Astrocyte of the spinal cord (primary cell): ENCODE measurements around the gene ALG5.

Experiments used
- DNase-seq: peaks from one replicate; pipeline ENCODE4 v3.0.0; 2011; ENCODE audit warnings: low read depth, low spot score
- H3K4me3 ChIP-seq: 2 replicates; pipeline ENCODE4 v1.5.1; 2011; ENCODE audit warnings: low read depth, mild to moderate bottlenecking, low read length, moderate library complexity
- in situ Hi-C: cut with HindIII; loops from 2 replicates; pipeline ENCODE4 v1.10.0; 2017; ENCODE audit warnings: low sequenced_read_pairs
- TF ChIP-seq, protein P1 (sequence below): IDR thresholded peaks from 2 replicates; pipeline ENCODE4 v1.5.1; 2012; ENCODE audit warnings: low read depth, mild to moderate bottlenecking, low read length, inconsistent platforms

The ALG5 gene

DNA sequence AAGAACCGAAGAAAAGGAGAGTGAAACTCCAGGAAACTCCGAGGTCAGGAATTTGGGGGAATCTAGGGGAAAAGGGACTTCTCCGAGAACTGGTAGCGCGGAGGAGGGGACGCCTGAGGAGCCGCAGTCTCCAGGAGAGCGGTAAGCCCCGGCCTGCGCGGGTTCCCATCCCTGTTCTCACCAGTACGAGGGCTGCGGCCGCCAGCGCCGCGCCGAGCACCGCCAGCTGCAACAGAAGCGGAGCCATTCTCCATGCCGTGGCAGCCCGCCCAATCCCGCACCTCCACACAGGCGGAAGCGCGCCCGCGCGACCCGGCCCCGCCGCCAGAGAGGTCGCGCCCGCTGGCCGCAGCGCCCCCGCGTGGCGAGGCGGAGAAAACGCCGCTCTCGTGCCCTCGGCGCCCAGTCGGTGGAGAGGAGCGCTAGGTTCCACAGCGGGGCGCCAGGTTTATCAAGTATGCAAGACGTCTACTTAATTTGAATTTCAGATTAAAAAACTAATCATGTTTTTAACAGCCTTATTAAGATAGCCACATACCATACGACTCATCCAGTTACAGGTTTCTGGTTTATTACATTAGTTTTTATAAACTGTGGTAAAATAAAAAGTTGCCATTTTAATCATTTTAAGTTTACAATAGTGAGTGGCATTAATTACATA lies at the start of gene ALG5:
TSS of gene ALG5 (minus strand) at position 287 of the 661 bp plus-strand sequence. CDS start at position 247, 40 bp downstream.
- peak within 1 kb of the TSS; percentile 97 for H3K4me3 ChIP-seq
- in situ Hi-C loops: no loop called here
- TF ChIP-seq, protein P1, sequence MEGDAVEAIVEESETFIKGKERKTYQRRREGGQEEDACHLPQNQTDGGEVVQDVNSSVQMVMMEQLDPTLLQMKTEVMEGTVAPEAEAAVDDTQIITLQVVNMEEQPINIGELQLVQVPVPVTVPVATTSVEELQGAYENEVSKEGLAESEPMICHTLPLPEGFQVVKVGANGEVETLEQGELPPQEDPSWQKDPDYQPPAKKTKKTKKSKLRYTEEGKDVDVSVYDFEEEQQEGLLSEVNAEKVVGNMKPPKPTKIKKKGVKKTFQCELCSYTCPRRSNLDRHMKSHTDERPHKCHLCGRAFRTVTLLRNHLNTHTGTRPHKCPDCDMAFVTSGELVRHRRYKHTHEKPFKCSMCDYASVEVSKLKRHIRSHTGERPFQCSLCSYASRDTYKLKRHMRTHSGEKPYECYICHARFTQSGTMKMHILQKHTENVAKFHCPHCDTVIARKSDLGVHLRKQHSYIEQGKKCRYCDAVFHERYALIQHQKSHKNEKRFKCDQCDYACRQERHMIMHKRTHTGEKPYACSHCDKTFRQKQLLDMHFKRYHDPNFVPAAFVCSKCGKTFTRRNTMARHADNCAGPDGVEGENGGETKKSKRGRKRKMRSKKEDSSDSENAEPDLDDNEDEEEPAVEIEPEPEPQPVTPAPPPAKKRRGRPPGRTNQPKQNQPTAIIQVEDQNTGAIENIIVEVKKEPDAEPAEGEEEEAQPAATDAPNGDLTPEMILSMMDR: peak; percentile 70
- peak; percentile 87 for DNase-seq

DNA sequence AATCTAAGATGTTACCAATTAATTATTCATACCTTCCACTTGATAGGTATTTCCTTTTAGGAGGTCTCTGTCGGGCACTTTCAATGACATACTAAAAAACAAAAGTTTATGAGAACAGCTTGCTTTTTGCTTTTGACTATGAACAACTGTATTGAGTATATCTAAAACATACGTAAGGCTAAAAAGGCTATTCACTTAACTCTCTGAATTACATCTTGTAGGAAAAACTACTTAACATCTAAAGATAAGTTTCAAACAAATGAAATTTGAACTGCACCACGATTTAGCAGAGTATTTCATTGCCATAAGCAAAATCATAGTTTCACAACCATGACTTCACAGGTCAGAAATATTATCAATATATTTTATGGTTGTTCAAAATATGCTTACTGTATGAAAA lies 48.7 kb upstream of the ALG5 start:
- TF ChIP-seq, protein P1: no peak
- in situ Hi-C loops: no loop called here
- DNase-seq: no peak
- H3K4me3 ChIP-seq: no peak overlapping the region

DNA sequence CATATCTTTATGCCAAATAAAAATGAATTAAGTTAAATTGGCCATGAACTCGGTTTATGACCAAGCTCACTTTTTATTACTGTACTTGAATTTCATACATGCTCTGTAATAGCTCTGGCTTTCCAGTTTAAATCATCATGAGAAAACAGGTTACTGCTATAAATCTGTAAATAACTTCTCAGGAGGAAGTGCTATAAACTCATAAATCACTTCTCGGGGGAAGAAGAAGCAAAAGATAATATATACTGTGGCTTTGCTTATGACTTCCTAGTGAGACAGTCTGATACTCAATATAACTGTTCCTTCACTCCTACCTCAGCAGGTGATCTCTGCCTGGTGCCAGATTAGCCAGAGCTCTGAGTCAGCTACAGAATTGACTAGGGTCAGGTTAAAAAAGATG lies 47.9 kb upstream of the ALG5 start:
- DNase-seq: no peak
- H3K4me3 ChIP-seq: no peak overlapping the region
- in situ Hi-C loops: no loop called here
- TF ChIP-seq, protein P1: no peak

DNA sequence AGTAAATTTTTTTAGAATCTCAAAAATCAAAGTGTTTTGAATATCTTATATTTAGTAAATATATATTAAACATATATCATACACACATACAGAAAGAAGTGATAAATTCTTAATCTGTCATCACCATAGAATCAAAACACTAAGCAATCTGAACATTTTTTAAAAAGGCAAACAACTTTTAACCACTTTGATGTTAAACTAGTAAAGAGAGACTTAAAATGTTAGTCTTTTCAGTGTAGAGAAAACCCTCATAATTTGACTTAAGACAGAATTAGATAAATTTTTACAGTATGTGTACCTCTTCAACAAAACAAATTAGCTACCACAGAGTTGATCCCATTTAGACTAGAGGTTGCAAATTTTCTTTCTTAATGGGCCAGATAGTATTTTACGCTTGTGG lies 46.9 kb upstream of the ALG5 start:
- in situ Hi-C loops: no loop called here
- TF ChIP-seq, protein P1: no peak
- no peak overlapping the region for H3K4me3 ChIP-seq
- no peak for DNase-seq

- in situ Hi-C loops: no loop called here
- no peak for DNase-seq
- no peak overlapping the region for H3K4me3 ChIP-seq
- TF ChIP-seq, protein P1: no peak
Measured at GRCh38 chr13:37040789-37041188, 41.6 kb upstream of the ALG5 start.

DNA sequence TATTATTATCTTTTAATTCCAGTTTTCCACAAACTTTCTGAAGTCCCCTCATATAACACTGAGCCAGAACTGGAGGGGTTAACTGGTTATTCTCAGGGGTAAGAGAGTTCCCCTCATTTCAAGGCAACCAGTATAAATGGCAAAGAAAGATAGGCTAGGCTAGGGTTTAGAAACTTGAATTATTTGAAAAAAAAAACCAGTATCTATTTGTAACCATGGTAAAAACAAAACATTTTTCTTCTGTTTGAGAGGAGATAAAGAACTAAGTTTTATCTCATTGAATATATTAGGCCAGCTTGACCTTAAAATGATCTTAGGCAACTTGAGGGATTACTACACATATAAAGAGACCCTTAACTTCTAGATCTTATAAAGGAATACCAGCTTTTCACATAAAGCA lies 40.8 kb upstream of the ALG5 start:
- in situ Hi-C loops: no loop called here
- no peak for DNase-seq
- H3K4me3 ChIP-seq: no peak overlapping the region
- TF ChIP-seq, protein P1: no peak
